H9 (cell line): ENCODE measurements around the gene PKP1. TPM values are rescaled to one million over a fixed set of nuclear protein-coding genes. Genes with fewer than 3 reads are reported as not detected.

Experiments used
- DNase-seq: peaks from one replicate; pipeline ENCODE4 v3.0.0-alpha.2; 2017
- H2AFZ ChIP-seq: one replicate; pipeline ENCODE4 v1.6.1; 2013; ENCODE audit warnings: mild to moderate bottlenecking, low read length, control low read depth, moderate library complexity
- H2AK5ac ChIP-seq: 2 replicates; pipeline ENCODE4 v1.6.1; 2013; ENCODE audit warnings: low read length, control low read depth, mixed read lengths; ENCODE audit not compliant: insufficient read length
- H2BK120ac ChIP-seq: one replicate; pipeline ENCODE4 v1.6.1; 2013; ENCODE audit warnings: low read depth, mild to moderate bottlenecking, low read length, control low read depth, inconsistent platforms; ENCODE audit not compliant: poor library complexity, severe bottlenecking
- H2BK12ac ChIP-seq: 2 replicates; pipeline ENCODE4 v1.6.1; 2013; ENCODE audit warnings: low read length, control low read depth, mixed read lengths, low read depth; ENCODE audit not compliant: insufficient read length
- H2BK15ac ChIP-seq: 2 replicates; pipeline ENCODE4 v1.6.1; 2013; ENCODE audit warnings: low read depth, low read length, control low read depth
- H2BK20ac ChIP-seq: one replicate; pipeline ENCODE4 v1.6.1; 2013; ENCODE audit warnings: low read depth, mild to moderate bottlenecking, low read length, control low read depth, inconsistent platforms; ENCODE audit not compliant: poor library complexity, severe bottlenecking
- H2BK5ac ChIP-seq: 2 replicates; pipeline ENCODE4 v1.6.1; 2013; ENCODE audit warnings: low read length, control low read depth, mixed read lengths; ENCODE audit not compliant: insufficient read length
- H3K14ac ChIP-seq: 2 replicates; pipeline ENCODE4 v1.6.1; 2013; ENCODE audit warnings: low read length, control low read depth; ENCODE audit not compliant: insufficient read depth
- H3K18ac ChIP-seq: 2 replicates; pipeline ENCODE4 v1.6.1; 2013; ENCODE audit warnings: low read depth, mild to moderate bottlenecking, mixed read lengths, low read length, control low read depth; ENCODE audit not compliant: insufficient read length
- H3K23ac ChIP-seq: 2 replicates; pipeline ENCODE4 v1.6.1; 2013; ENCODE audit warnings: low read length, control low read depth, mixed read lengths, low read depth; ENCODE audit not compliant: insufficient read length
- H3K23me2 ChIP-seq: 2 replicates; pipeline ENCODE4 v1.6.1; 2013; ENCODE audit warnings: low read depth, mild to moderate bottlenecking, mixed read lengths, low read length, control low read depth; ENCODE audit not compliant: insufficient read length, poor library complexity, severe bottlenecking
- H3K27ac ChIP-seq: 2 replicates; pipeline ENCODE4 v1.5.1; 2013; ENCODE audit warnings: low read length, control low read depth, mixed read lengths, low read depth; ENCODE audit not compliant: insufficient read length
- H3K27me3 ChIP-seq: 2 replicates; pipeline ENCODE4 v1.6.1; 2013; ENCODE audit warnings: low read length, control low read depth, inconsistent platforms; ENCODE audit not compliant: insufficient read depth
- H3K4ac ChIP-seq: 2 replicates; pipeline ENCODE4 v1.6.1; 2013; ENCODE audit warnings: low read depth, mild to moderate bottlenecking, control low read depth, inconsistent platforms, low read length, moderate library complexity
- H3K4me1 ChIP-seq: 2 replicates; pipeline ENCODE4 v1.6.1; 2013; ENCODE audit warnings: low read length, control low read depth, inconsistent platforms; ENCODE audit not compliant: insufficient read depth
- H3K4me2 ChIP-seq: 2 replicates; pipeline ENCODE4 v1.6.1; 2013; ENCODE audit warnings: low read length, control low read depth, mixed read lengths; ENCODE audit not compliant: insufficient read length, insufficient read depth
- H3K56ac ChIP-seq: 2 replicates; pipeline ENCODE4 v1.6.1; 2013; ENCODE audit warnings: low read depth, mild to moderate bottlenecking, mixed read lengths, low read length, control low read depth; ENCODE audit not compliant: insufficient read length
- H3K79me1 ChIP-seq: 2 replicates; pipeline ENCODE4 v1.6.1; 2013; ENCODE audit warnings: low read depth, mild to moderate bottlenecking, moderate library complexity, low read length, control low read depth, inconsistent platforms; ENCODE audit not compliant: insufficient read depth, poor library complexity, severe bottlenecking
- H3K79me2 ChIP-seq: 2 replicates; pipeline ENCODE4 v1.6.1; 2013; ENCODE audit warnings: low read length, control low read depth, inconsistent platforms; ENCODE audit not compliant: insufficient read depth
- H3K9ac ChIP-seq: 2 replicates; pipeline ENCODE4 v1.6.1; 2013; ENCODE audit warnings: low read length, control low read depth, mixed read lengths; ENCODE audit not compliant: insufficient read length; ENCODE audit errors: extremely low read depth
- H3K9me3 ChIP-seq: one replicate; pipeline ENCODE4 v1.6.1; 2013; ENCODE audit warnings: low read depth, low read length, inconsistent platforms; ENCODE audit not compliant: control insufficient read depth
- H3T11ph ChIP-seq: one replicate; pipeline ENCODE4 v1.6.1; 2013; ENCODE audit warnings: mild to moderate bottlenecking, low read length, control low read depth, inconsistent platforms
- H4K20me1 ChIP-seq: one replicate; pipeline ENCODE4 v1.6.1; 2013; ENCODE audit not compliant: control insufficient read depth, insufficient read length, insufficient read depth
- H4K5ac ChIP-seq: 2 replicates; pipeline ENCODE4 v1.6.1; 2013; ENCODE audit warnings: low read depth, mild to moderate bottlenecking, mixed read lengths, low read length, control low read depth; ENCODE audit not compliant: insufficient read length
- H4K8ac ChIP-seq: replicated peaks from 2 replicates; pipeline ENCODE4 v1.6.1; 2013; ENCODE audit warnings: low read length, control low read depth, mixed read lengths, low read depth; ENCODE audit not compliant: insufficient read length
- H4K91ac ChIP-seq: 2 replicates; pipeline ENCODE4 v1.6.1; 2013; ENCODE audit warnings: low read depth, mild to moderate bottlenecking, moderate library complexity, mixed read lengths, low read length, control low read depth; ENCODE audit not compliant: insufficient read length
- H3K27ac Mint-ChIP-seq, 3 experiments: 2 replicates in 2 of 3; 3 replicates in 1 of 3; pipeline ENCODE4 v1.8.0; 2020 to 2021; ENCODE audit warnings: mixed read lengths in 3 of 3, mild to moderate bottlenecking in 1 of 3, moderate library complexity in 1 of 3
- H3K27me3 Mint-ChIP-seq: 2 replicates; pipeline ENCODE4 v1.8.0; 2021; ENCODE audit warnings: low read depth, mild to moderate bottlenecking, moderate library complexity, mixed read lengths
- H3K36me3 Mint-ChIP-seq, 3 experiments: 2 replicates in 2 of 3; 3 replicates in 1 of 3; pipeline ENCODE4 v1.8.0; 2020 to 2021; ENCODE audit warnings: low read depth in 3 of 3, mixed read lengths in 3 of 3; ENCODE audit not compliant: insufficient read depth in 1 of 3
- H3K4me1 Mint-ChIP-seq, 2 experiments: 2 replicates each; pipeline ENCODE4 v1.8.0; 2020; ENCODE audit warnings: mixed read lengths in 2 of 2
- H3K4me3 Mint-ChIP-seq, 2 experiments: 2 replicates in 1 of 2; 3 replicates in 1 of 2; pipeline ENCODE4 v1.8.0; 2020 to 2021; ENCODE audit warnings: mild to moderate bottlenecking in 2 of 2, mixed read lengths in 2 of 2, moderate library complexity in 1 of 2
- H3K9me3 Mint-ChIP-seq, 2 experiments: 2 replicates in 1 of 2; 3 replicates in 1 of 2; pipeline ENCODE4 v1.8.0; 2020; ENCODE audit warnings: mild to moderate bottlenecking in 2 of 2, mixed read lengths in 2 of 2, moderate library complexity in 1 of 2
- CTCF ChIP-seq: fragments of 200-600 bp; sonication (generic); conservative IDR thresholded peaks from 3 replicates; pipeline ENCODE4 v1.8.0; 2021; ENCODE audit warnings: antibody characterized with exemption, mild to moderate bottlenecking
- WGBS: extraction: QIAGEN DNeasy Blood & Tissue Kit; methylation state at CpG from one replicate; pipeline ENCODE4 v1.1.7; 2013; ENCODE audit warnings: missing lambda C conversion rate, low lambda C conversion rate, mixed read lengths; ENCODE audit not compliant: insufficient read length; ENCODE audit errors: extremely low coverage; 5-methylcytosine and 5-hydroxymethylcytosine counted together
- total RNA-seq: library from RNA; stranded (reverse); gene quantifications from 2 replicates; pipeline ENCODE4 v1.2.1, GENCODE V29; 2021

Gene PKP1
- total RNA-seq, 1 experiment from 2014 or later, result 0.09 TPM

- no peak overlapping the region for H3K9ac ChIP-seq
- H4K5ac ChIP-seq, result no peak overlapping the region
- H3K23ac ChIP-seq, result no peak overlapping the region
- H4K91ac ChIP-seq, result no peak overlapping the region
- no peak overlapping the region for H2BK12ac ChIP-seq
- no peak overlapping the region for H3K4ac ChIP-seq
- no peaks in the 10 kb centered on the region for H3K4me1 ChIP-seq
- WGBS, result no CpG with 5 or more reads among the region's 2 CpGs
- H3K4me2 ChIP-seq, result no peak overlapping the region
- H3K23me2 ChIP-seq, result no peaks in the 10 kb centered on the region
- no peak overlapping the region for H4K8ac ChIP-seq
- H3K36me3 Mint-ChIP-seq, result no peaks in the 10 kb centered on the region
- no peak overlapping the region for H3T11ph ChIP-seq
- peaks cover 4% of the 10 kb centered on the region for H3K27me3 Mint-ChIP-seq
- no peak overlapping the region for H2BK15ac ChIP-seq
- H3K56ac ChIP-seq, result no peak overlapping the region
- H3K9me3 Mint-ChIP-seq, result no peaks in the 10 kb centered on the region
- H3K27ac Mint-ChIP-seq, result no peak overlapping the region; a peak in 1 of 7 replicates
- H3K79me1 ChIP-seq, result no peaks in the 10 kb centered on the region
- H2AFZ ChIP-seq, result no peak overlapping the region
- no peak overlapping the region for H2AK5ac ChIP-seq
- H2BK20ac ChIP-seq, result no peak overlapping the region
- no peaks in the 10 kb centered on the region for H4K20me1 ChIP-seq
- DNase-seq, result no peak
- no peaks in the 10 kb centered on the region for H3K4me1 Mint-ChIP-seq
- no peak overlapping the region for H2BK120ac ChIP-seq
- H3K27me3 ChIP-seq, result no peaks in the 10 kb centered on the region
- H3K18ac ChIP-seq, result no peak overlapping the region
- H3K4me3 Mint-ChIP-seq, result no peak overlapping the region
- no peak for TF ChIP-seq CTCF
- no peaks in the 10 kb centered on the region for H3K9me3 ChIP-seq
- no peaks in the 10 kb centered on the region for H3K79me2 ChIP-seq
- no peak overlapping the region for H2BK5ac ChIP-seq
- no peak overlapping the region for H3K27ac ChIP-seq
- H3K14ac ChIP-seq, result no peak overlapping the region
Observed at GRCh38 chr1:201329286-201329685, 46.0 kb downstream of the PKP1 start.
